Measurements from ENCODE around the gene PYY.

GRCh38 chr17:43970366-43970765 lies 16.6 kb upstream of the PYY start:
- no peak for TF ChIP-seq CTCF (IDR thresholded peaks at IDR 0.05)
- no peak for TF ChIP-seq POLR2A (IDR thresholded peaks at IDR 0.05)
